ENCODE data around the gene IL1RL1. TPM values are rescaled to one million over a fixed set of nuclear protein-coding genes. Genes with fewer than 3 reads are reported as not detected.

IL1RL1 gene
- total and polyA plus RNA-seq, 2 donors (not counting 1 experiment from before 2014, with no cell fraction given) = 0.02 to 0.50 TPM

DNA sequence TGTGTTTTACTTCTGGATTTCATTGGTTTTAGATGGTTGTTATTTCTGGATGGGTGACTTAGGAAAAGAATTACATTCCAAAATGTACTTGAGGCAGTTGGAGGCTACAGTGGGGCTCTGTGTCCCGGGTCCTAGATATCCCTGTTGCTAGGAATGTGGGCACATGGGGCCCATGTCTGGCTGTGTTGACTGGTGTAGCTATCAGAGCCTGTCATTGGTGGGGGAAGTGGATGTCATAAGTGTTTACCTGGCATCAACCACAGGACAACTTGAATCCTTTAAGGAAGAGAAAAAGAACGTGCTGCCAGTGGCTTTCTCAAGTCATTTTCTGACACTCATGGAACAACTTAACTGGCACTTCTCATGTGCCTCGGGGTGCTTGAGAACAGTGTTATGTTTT, 74.6 kb downstream of the IL1RL1 start:
- no peaks in the 10 kb centered on the region for H3K79me2 ChIP-seq (ENCODE audit: control insufficient read depth, insufficient read depth, low read length)
- no peak overlapping the region for H3K4me3 ChIP-seq (replicated peaks in 1 of 4; ENCODE audit: control extremely low read depth in 1 of 4, insufficient read depth in 1 of 4, low read depth in 3 of 4, low read length in 4 of 4)
- no peak overlapping the region for H2AFZ ChIP-seq (ENCODE audit: low read length)
- no peaks in the 10 kb centered on the region for H3K4me1 ChIP-seq (ENCODE audit: control insufficient read depth, extremely low read depth, insufficient read depth, low read length)
- TF ChIP-seq, protein P1, sequence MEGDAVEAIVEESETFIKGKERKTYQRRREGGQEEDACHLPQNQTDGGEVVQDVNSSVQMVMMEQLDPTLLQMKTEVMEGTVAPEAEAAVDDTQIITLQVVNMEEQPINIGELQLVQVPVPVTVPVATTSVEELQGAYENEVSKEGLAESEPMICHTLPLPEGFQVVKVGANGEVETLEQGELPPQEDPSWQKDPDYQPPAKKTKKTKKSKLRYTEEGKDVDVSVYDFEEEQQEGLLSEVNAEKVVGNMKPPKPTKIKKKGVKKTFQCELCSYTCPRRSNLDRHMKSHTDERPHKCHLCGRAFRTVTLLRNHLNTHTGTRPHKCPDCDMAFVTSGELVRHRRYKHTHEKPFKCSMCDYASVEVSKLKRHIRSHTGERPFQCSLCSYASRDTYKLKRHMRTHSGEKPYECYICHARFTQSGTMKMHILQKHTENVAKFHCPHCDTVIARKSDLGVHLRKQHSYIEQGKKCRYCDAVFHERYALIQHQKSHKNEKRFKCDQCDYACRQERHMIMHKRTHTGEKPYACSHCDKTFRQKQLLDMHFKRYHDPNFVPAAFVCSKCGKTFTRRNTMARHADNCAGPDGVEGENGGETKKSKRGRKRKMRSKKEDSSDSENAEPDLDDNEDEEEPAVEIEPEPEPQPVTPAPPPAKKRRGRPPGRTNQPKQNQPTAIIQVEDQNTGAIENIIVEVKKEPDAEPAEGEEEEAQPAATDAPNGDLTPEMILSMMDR (conservative IDR thresholded peaks at IDR 0.05 in 1 of 2, IDR thresholded peaks at IDR 0.05 in 1 of 2; ENCODE audit: low read depth in 1 of 2, low read length in 2 of 2) = no peak
- no peak for TF ChIP-seq EZH2 (IDR thresholded peaks at IDR 0.05; ENCODE audit: low read length, missing control alignments)
- H3K36me3 ChIP-seq (ENCODE audit: control insufficient read depth, insufficient read depth, low read length) = no peaks in the 10 kb centered on the region
- H3K27me3 ChIP-seq (ENCODE audit: control insufficient read depth, insufficient read depth, low read length) = no peaks in the 10 kb centered on the region
- no peak for DNase-seq (ENCODE audit: low read depth in 2 of 2)
- no peak overlapping the region for H3K4me2 ChIP-seq (ENCODE audit: extremely low read depth, insufficient read depth, low read length)
- no peak overlapping the region for H3K27ac ChIP-seq (ENCODE audit: insufficient read depth, low read length)
- H3K9ac ChIP-seq (ENCODE audit: insufficient read depth, low read length) = no peak overlapping the region
- H3K9me3 ChIP-seq (ENCODE audit: control insufficient read depth, insufficient read depth, low read depth, low read length) = no peaks in the 10 kb centered on the region
- H4K20me1 ChIP-seq (ENCODE audit: control insufficient read depth, extremely low read depth, insufficient read depth, low read length) = no peaks in the 10 kb centered on the region

DNA sequence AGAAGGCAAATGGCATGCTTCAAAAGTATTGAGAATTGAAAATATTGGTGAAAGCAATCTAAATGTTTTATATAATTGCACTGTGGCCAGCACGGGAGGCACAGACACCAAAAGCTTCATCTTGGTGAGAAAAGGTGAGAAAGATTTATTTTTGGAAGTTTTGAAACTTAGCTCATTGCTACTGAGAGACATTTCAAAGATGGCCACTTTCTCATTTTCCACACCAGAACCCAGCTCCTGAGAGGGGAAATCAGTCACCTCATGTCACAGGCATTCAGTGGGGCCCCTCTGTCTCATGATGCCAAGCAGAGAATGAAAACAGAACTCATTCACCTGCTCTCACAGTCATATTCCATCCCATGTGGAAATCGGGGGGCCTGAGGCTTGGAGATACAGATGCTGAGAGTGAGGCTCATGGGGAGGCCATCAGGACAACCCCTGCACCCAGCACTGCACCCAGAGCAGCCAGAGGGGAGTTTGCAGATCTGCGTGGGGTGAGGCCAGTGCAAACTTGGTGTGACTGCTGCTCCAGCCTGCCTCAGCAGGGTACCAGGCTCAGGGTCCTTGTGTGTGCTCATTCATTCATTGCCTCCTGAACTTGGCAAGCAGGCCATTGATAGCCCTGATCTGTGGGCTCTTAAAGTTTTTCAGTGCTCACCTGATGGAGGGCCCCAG, 75.6 kb downstream of the IL1RL1 start:
- Histone ChIP-seq H3K36me3 (ENCODE audit: control insufficient read depth, insufficient read depth, low read length) (no peaks in the 10 kb centered on the region), H4K20me1 (ENCODE audit: control insufficient read depth, extremely low read depth, insufficient read depth, low read length) (no peaks in the 10 kb centered on the region), H3K4me1 (ENCODE audit: control insufficient read depth, extremely low read depth, insufficient read depth, low read length) (no peaks in the 10 kb centered on the region), H3K27ac (ENCODE audit: insufficient read depth, low read length) (no peak overlapping the region), H3K9me3 (ENCODE audit: control insufficient read depth, insufficient read depth, low read depth, low read length) (no peaks in the 10 kb centered on the region), H3K27me3 (ENCODE audit: control insufficient read depth, insufficient read depth, low read length) (no peaks in the 10 kb centered on the region), H3K79me2 (ENCODE audit: control insufficient read depth, insufficient read depth, low read length) (no peaks in the 10 kb centered on the region), H3K9ac (ENCODE audit: insufficient read depth, low read length) (no peak overlapping the region), H2AFZ (ENCODE audit: low read length) (no peak overlapping the region), H3K4me3 (replicated peaks in 1 of 4; ENCODE audit: control extremely low read depth in 1 of 4, insufficient read depth in 1 of 4, low read depth in 3 of 4, low read length in 4 of 4) (no peak overlapping the region), H3K4me2 (ENCODE audit: extremely low read depth, insufficient read depth, low read length) (no peak overlapping the region)
- no peak for TF ChIP-seq EZH2 (IDR thresholded peaks at IDR 0.05; ENCODE audit: low read length, missing control alignments)
- TF ChIP-seq, protein P1 (conservative IDR thresholded peaks at IDR 0.05 in 1 of 2, IDR thresholded peaks at IDR 0.05 in 1 of 2; ENCODE audit: low read depth in 1 of 2, low read length in 2 of 2) = no peak
- no peak for DNase-seq (ENCODE audit: low read depth in 2 of 2)

GRCh38 chr2:102387763-102388546, 76.6 kb downstream of the IL1RL1 start:
- no peak overlapping the region for H3K4me2 ChIP-seq (ENCODE audit: extremely low read depth, insufficient read depth, low read length)
- H3K36me3 ChIP-seq (ENCODE audit: control insufficient read depth, insufficient read depth, low read length) = no peaks in the 10 kb centered on the region

More at GRCh38 chr2:102387763-102388546, 76.6 kb downstream of the IL1RL1 start:
- no peak overlapping the region for H3K27ac ChIP-seq (ENCODE audit: insufficient read depth, low read length)
- H3K79me2 ChIP-seq (ENCODE audit: control insufficient read depth, insufficient read depth, low read length) = no peaks in the 10 kb centered on the region
- no peaks in the 10 kb centered on the region for H4K20me1 ChIP-seq (ENCODE audit: control insufficient read depth, extremely low read depth, insufficient read depth, low read length)
- no peak overlapping the region for H2AFZ ChIP-seq (ENCODE audit: low read length)
- TF ChIP-seq EZH2 (IDR thresholded peaks at IDR 0.05; ENCODE audit: low read length, missing control alignments) = no peak
- TF ChIP-seq, protein P1 (conservative IDR thresholded peaks at IDR 0.05 in 1 of 2, IDR thresholded peaks at IDR 0.05 in 1 of 2; ENCODE audit: low read depth in 1 of 2, low read length in 2 of 2) = no peak
- no peaks in the 10 kb centered on the region for H3K27me3 ChIP-seq (ENCODE audit: control insufficient read depth, insufficient read depth, low read length)
- no peak overlapping the region for H3K4me3 ChIP-seq (replicated peaks in 1 of 4; ENCODE audit: control extremely low read depth in 1 of 4, insufficient read depth in 1 of 4, low read depth in 3 of 4, low read length in 4 of 4)
- H3K9ac ChIP-seq (ENCODE audit: insufficient read depth, low read length) = no peak overlapping the region
- no peak for DNase-seq (ENCODE audit: low read depth in 2 of 2)
- no peaks in the 10 kb centered on the region for H3K9me3 ChIP-seq (ENCODE audit: control insufficient read depth, insufficient read depth, low read depth, low read length)
- no peaks in the 10 kb centered on the region for H3K4me1 ChIP-seq (ENCODE audit: control insufficient read depth, extremely low read depth, insufficient read depth, low read length)

Data from fibroblast of lung (primary cell).